Endothelial cell of hepatic sinusoid (primary cell): ENCODE data around the gene CCDC184.

ENCODE experiments used
- in situ Hi-C: cut with HindIII; loops from 2 replicates; pipeline ENCODE4 v1.10.0; 2017; ENCODE audit warnings: low sequenced_read_pairs

The CCDC184 gene

GRCh38 chr12:48177982-48178381 is 5.5 kb upstream of the CCDC184 start:
- in situ Hi-C loops = no loop called here

GRCh38 chr12:48179466-48179865 is 4.0 kb upstream of the CCDC184 start:
- in situ Hi-C loops = no loop called here

- in situ Hi-C loops = no loop called here
Observed at GRCh38 chr12:48180424-48180823, 3.0 kb upstream of the CCDC184 start.

- in situ Hi-C loops = no loop called here
Observed at GRCh38 chr12:48180857-48181495, 2.5 kb upstream of the CCDC184 start.

- in situ Hi-C loops = no loop called here
Observed at GRCh38 chr12:48182631-48183030, 813 bp upstream of the CCDC184 start.

GRCh38 chr12:48183876-48184548 is 568 bp downstream of the CCDC184 start:
- in situ Hi-C loops = no loop called here

- in situ Hi-C loops = no loop called here
Observed at GRCh38 chr12:48184549-48184922, 1.1 kb downstream of the CCDC184 start.

- in situ Hi-C loops = no loop called here
Observed at GRCh38 chr12:48185181-48185919, 1.9 kb downstream of the CCDC184 start.

GRCh38 chr12:48187916-48188695 is 4.7 kb downstream of the CCDC184 start:
- in situ Hi-C loops = no loop called here

GRCh38 chr12:48189331-48190125 is 6.1 kb downstream of the CCDC184 start:
- in situ Hi-C loops = no loop called here

GRCh38 chr12:48191096-48191495 is 7.7 kb downstream of the CCDC184 start:
- in situ Hi-C loops = no loop called here

- in situ Hi-C loops = no loop called here
Observed at GRCh38 chr12:48192861-48193260, 9.4 kb downstream of the CCDC184 start.

GRCh38 chr12:48193623-48194022 is 10.2 kb downstream of the CCDC184 start:
- in situ Hi-C loops = no loop called here

GRCh38 chr12:48194799-48195201 is 11.4 kb downstream of the CCDC184 start:
- in situ Hi-C loops = no loop called here

GRCh38 chr12:48197549-48197970 is 14.1 kb downstream of the CCDC184 start:
- in situ Hi-C loops = no loop called here

- in situ Hi-C loops = no loop called here
Observed at GRCh38 chr12:48197971-48198671, 14.7 kb downstream of the CCDC184 start.

- in situ Hi-C loops = no loop called here
Observed at GRCh38 chr12:48198672-48198971, 15.2 kb downstream of the CCDC184 start.

- in situ Hi-C loops = no loop called here
Observed at GRCh38 chr12:48198985-48199384, 15.5 kb downstream of the CCDC184 start.

- in situ Hi-C loops = no loop called here
Observed at GRCh38 chr12:48199774-48200221, 16.4 kb downstream of the CCDC184 start.

GRCh38 chr12:48201091-48201490 is 17.6 kb downstream of the CCDC184 start:
- in situ Hi-C loops = no loop called here
